Measurements from ENCODE around the gene FAM241B. TPM values are rescaled to one million over a fixed set of nuclear protein-coding genes. Genes with fewer than 3 reads are reported as not detected.

FAM241B gene
- total RNA-seq, 1 donor from 2014 or later = 44.2 TPM

DNA sequence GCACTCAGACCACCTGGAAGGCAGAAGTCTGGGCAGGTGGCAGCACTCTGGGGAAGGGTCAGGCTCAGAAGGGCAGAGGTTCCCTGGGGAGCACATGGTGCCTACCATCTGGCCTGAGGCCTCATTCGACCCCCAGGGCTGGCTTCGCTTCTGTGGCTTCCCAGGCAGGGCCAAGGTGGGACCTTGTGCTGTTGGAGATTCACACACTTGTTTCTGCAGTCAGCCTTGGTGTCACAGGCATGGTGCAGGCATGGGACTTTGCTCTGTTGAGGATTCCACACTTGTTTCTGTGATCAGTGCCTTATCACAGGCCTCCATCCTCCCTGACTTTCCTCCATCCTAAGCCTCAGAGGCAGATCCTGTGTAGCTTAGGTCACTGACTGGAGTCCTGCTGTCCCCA lies 11.3 kb upstream of the FAM241B start:
- no peak overlapping the region for H3K4me3 Mint-ChIP-seq (ENCODE audit: low read depth)
- TF ChIP-seq, protein P1, sequence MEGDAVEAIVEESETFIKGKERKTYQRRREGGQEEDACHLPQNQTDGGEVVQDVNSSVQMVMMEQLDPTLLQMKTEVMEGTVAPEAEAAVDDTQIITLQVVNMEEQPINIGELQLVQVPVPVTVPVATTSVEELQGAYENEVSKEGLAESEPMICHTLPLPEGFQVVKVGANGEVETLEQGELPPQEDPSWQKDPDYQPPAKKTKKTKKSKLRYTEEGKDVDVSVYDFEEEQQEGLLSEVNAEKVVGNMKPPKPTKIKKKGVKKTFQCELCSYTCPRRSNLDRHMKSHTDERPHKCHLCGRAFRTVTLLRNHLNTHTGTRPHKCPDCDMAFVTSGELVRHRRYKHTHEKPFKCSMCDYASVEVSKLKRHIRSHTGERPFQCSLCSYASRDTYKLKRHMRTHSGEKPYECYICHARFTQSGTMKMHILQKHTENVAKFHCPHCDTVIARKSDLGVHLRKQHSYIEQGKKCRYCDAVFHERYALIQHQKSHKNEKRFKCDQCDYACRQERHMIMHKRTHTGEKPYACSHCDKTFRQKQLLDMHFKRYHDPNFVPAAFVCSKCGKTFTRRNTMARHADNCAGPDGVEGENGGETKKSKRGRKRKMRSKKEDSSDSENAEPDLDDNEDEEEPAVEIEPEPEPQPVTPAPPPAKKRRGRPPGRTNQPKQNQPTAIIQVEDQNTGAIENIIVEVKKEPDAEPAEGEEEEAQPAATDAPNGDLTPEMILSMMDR (IDR thresholded peaks at IDR 0.05; ENCODE audit: unreplicated experiment) = no peak
- no peak for DNase-seq (ENCODE audit: low spot score, unreplicated experiment)
- no peaks in the 10 kb centered on the region for H3K36me3 Mint-ChIP-seq (ENCODE audit: insufficient read depth)
- H3K27me3 Mint-ChIP-seq = peaks cover 17% of the 10 kb centered on the region
- no peak overlapping the region for H3K27ac Mint-ChIP-seq
- no peaks in the 10 kb centered on the region for H3K4me1 Mint-ChIP-seq (ENCODE audit: low read depth)
- H3K9me3 Mint-ChIP-seq (ENCODE audit: low read depth) = peaks cover 10% of the 10 kb centered on the region

DNA sequence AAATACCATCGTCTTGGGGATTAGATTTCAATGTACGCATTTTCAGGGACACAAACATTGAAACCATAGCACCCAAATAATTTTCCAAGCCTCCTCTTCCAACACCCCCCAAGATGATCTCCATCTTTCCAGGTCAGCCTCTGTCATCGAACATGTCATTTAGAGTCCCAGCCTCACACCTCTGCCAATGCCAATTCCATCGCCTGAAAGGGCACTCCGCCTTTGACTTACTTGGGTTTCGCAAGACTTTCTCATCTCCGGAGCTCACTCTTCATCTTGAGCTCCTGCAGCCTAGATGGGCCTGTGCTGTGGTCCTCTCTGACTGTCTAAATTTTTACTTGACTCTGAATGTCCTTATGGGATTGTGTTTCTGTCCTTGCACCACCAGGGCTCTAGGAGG lies 10.4 kb upstream of the FAM241B start:
- Mint-ChIP-seq H3K27me3 (peaks cover 17% of the 10 kb centered on the region), H3K27ac (no peak overlapping the region)

DNA sequence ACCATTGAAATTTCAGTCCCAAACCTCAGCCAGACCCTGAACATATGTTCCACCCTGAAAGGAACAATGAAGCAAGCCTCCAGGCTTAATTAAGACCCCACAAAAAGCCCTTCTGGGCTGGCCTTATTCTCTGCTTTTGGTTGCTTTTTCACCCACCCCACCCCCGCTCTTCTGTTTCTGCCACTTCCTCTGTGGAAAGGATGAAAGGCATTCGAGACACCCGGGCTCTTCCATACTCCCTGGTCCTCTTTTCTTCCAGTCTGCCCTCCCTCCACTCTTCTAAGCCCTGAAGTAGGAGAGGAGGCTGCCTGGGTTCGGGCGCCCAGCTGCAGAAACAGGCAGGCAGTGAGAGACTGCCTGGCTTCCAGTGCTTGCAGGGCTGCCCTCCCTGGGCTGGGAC lies 9.4 kb upstream of the FAM241B start:
- H3K4me1 Mint-ChIP-seq (ENCODE audit: low read depth) = no peaks in the 10 kb centered on the region
- H3K9me3 Mint-ChIP-seq (ENCODE audit: low read depth) = peaks cover 15% of the 10 kb centered on the region
- peaks cover 17% of the 10 kb centered on the region for H3K27me3 Mint-ChIP-seq

More for the DNA sequence above, 10.4 kb upstream of the FAM241B start:
- Mint-ChIP-seq H3K4me3 (ENCODE audit: low read depth) (no peak overlapping the region), H3K36me3 (ENCODE audit: insufficient read depth) (no peaks in the 10 kb centered on the region), H3K9me3 (ENCODE audit: low read depth) (peaks cover 11% of the 10 kb centered on the region), H3K4me1 (ENCODE audit: low read depth) (no peaks in the 10 kb centered on the region)
- TF ChIP-seq, protein P1 (IDR thresholded peaks at IDR 0.05; ENCODE audit: unreplicated experiment) = no peak
- no peak for DNase-seq (ENCODE audit: low spot score, unreplicated experiment)

DNA sequence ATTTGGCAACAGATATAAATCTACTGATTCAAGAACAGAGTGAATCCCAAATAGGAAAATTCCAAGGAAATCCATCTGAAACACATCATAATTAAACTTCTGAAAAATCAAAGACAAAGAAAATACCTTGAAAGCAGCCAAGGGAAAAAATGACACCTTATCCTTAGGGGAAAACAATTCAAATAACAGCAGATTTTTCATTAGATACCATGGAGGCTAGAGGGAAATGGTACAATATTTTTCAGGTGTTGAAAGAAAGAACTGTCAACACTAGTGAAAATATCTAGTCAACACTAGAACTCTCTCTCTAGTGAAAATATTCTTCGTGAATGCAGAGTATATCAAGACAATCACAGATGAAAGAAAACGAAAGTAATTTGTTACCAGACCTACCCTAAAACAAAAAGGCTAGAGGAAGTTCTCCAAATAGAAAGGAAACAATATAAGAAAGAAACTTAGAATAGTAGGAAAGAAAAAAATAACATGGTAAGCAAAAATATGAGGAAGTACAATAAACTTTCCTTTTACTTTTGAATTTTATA lies 5.7 kb upstream of the FAM241B start:
- H3K36me3 Mint-ChIP-seq (ENCODE audit: insufficient read depth) = no peaks in the 10 kb centered on the region
- no peak overlapping the region for H3K4me3 Mint-ChIP-seq (ENCODE audit: low read depth)
- H3K27ac Mint-ChIP-seq = no peak overlapping the region
- H3K4me1 Mint-ChIP-seq (ENCODE audit: low read depth) = peaks cover 3% of the 10 kb centered on the region
- peaks cover 15% of the 10 kb centered on the region for H3K9me3 Mint-ChIP-seq (ENCODE audit: low read depth)
- H3K27me3 Mint-ChIP-seq = peaks cover 12% of the 10 kb centered on the region
- no peak for DNase-seq (ENCODE audit: low spot score, unreplicated experiment)
- TF ChIP-seq, protein P1 (IDR thresholded peaks at IDR 0.05; ENCODE audit: unreplicated experiment) = no peak

More for the DNA sequence above, 9.4 kb upstream of the FAM241B start:
- H3K4me3 Mint-ChIP-seq (ENCODE audit: low read depth) = no peak overlapping the region
- TF ChIP-seq, protein P1 (IDR thresholded peaks at IDR 0.05; ENCODE audit: unreplicated experiment) = no peak
- DNase-seq (ENCODE audit: low spot score, unreplicated experiment) = no peak
- no peak overlapping the region for H3K27ac Mint-ChIP-seq
- no peaks in the 10 kb centered on the region for H3K36me3 Mint-ChIP-seq (ENCODE audit: insufficient read depth)

DNA sequence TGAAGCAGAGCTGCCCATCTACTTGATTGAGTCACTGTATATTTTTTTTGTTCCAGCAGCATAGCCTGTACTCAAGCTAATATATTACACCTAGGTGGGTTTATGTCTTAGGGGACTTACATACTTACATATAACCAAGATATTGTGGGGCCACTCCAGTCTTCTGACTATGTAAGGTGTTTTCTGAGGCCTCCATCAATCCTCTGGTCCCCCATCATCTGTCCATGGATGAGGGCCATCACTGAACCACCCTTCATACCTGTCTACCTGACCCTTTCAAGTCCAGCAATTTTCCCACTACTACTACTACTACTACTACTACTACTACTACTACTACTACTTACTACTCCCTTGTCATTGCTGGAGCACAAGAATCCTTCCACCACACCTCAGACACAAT lies 3.2 kb upstream of the FAM241B start:
- H3K9me3 Mint-ChIP-seq (ENCODE audit: low read depth) = peaks cover 15% of the 10 kb centered on the region
- TF ChIP-seq, protein P1 (IDR thresholded peaks at IDR 0.05; ENCODE audit: unreplicated experiment) = no peak
- peaks cover 7% of the 10 kb centered on the region for H3K4me1 Mint-ChIP-seq (ENCODE audit: low read depth)
- no peak overlapping the region for H3K4me3 Mint-ChIP-seq (ENCODE audit: low read depth)
- no peak for DNase-seq (ENCODE audit: low spot score, unreplicated experiment)
- peaks cover 8% of the 10 kb centered on the region for H3K27me3 Mint-ChIP-seq
- no peak overlapping the region for H3K27ac Mint-ChIP-seq
- no peaks in the 10 kb centered on the region for H3K36me3 Mint-ChIP-seq (ENCODE audit: insufficient read depth)

Measured in progenitor cell of endocrine pancreas (in vitro differentiated cells).